Measurements from ENCODE around the gene PGLYRP3.

Gene PGLYRP3

GRCh38 chr1:153260585-153261280 lies 52.0 kb downstream of the PGLYRP3 start:
- no peak for DNase-seq (ENCODE audit: low spot score)

- DNase-seq (ENCODE audit: low spot score): no peak
These were observed 53.4 kb downstream of the PGLYRP3 start, which contains the start of gene LORICRIN for GRCh38 chr1:153259387-153259786. LORICRIN (plus strand) TSS chr1:153259687; CDS start chr1:153260950, 1,263 bp downstream.

GRCh38 chr1:153253693-153254092 lies 59.1 kb downstream of the PGLYRP3 start:
- no peak for DNase-seq (ENCODE audit: low spot score)

GRCh38 chr1:153253076-153253475 lies 59.7 kb downstream of the PGLYRP3 start:
- DNase-seq (ENCODE audit: low spot score): no peak

GRCh38 chr1:153251988-153252387 lies 60.8 kb downstream of the PGLYRP3 start:
- no peak for DNase-seq (ENCODE audit: low spot score)

- no peak for DNase-seq (ENCODE audit: low spot score)
These were observed 61.2 kb downstream of the PGLYRP3 start for GRCh38 chr1:153251562-153251961.

- no peak for DNase-seq (ENCODE audit: low spot score)
These were observed 61.7 kb downstream of the PGLYRP3 start for GRCh38 chr1:153251087-153251486.

- DNase-seq (ENCODE audit: low spot score): no peak
These were observed 62.6 kb downstream of the PGLYRP3 start for GRCh38 chr1:153250166-153250565.

GRCh38 chr1:153248176-153248879 lies 64.4 kb downstream of the PGLYRP3 start:
- DNase-seq (ENCODE audit: low spot score): no peak
